Measurements from ENCODE around the gene NIN. TPM values are rescaled to one million over a fixed set of nuclear protein-coding genes. Genes with fewer than 3 reads are reported as not detected.

NIN gene
- total and polyA plus RNA-seq, 4 donors: 1.7 to 11.1 (median 4.0) TPM

- Histone ChIP-seq H3K9me3 (ENCODE audit: control insufficient read depth in 4 of 4, low read length in 3 of 4) (no peaks in the 10 kb centered on the region), H3K36me3 (ENCODE audit: control insufficient read depth in 4 of 4, insufficient read depth in 3 of 4, low read depth in 1 of 4, low read length in 3 of 4) (peaks cover 3 to 18% (median 13%) of the 10 kb centered on the region in 4 donors), H3K27ac (ENCODE audit: low read depth in 1 of 2, low read length in 2 of 2) (no peak overlapping the region), H3K4me3 (ENCODE audit: low read depth in 1 of 3, low read length in 3 of 3) (no peak overlapping the region), H3K4me1 (ENCODE audit: control insufficient read depth in 4 of 4, insufficient read depth in 4 of 4, low read length in 3 of 4) (peaks cover 0 to 2% (median 0%) of the 10 kb centered on the region in 4 donors), H3K9ac (ENCODE audit: low read depth in 1 of 2, low read length in 2 of 2) (no peak overlapping the region), H3K27me3 (ENCODE audit: control insufficient read depth in 4 of 4, insufficient read depth in 4 of 4, low read length in 3 of 4) (no peaks in the 10 kb centered on the region)
- DNase-seq (ENCODE audit: low spot score): no peak
- TF ChIP-seq SP1 (IDR thresholded peaks at IDR 0.05) (no peak), RAD21 (IDR thresholded peaks at IDR 0.05) (no peak), JUND (IDR thresholded peaks at IDR 0.05) (no peak), CTCF (IDR thresholded peaks at IDR 0.05; ENCODE audit: low read depth, low read length, missing input control) (no peak), REST (IDR thresholded peaks at IDR 0.05) (no peak), MAX (IDR thresholded peaks at IDR 0.05) (no peak), HNF4A (conservative IDR thresholded peaks at IDR 0.05) (no peak), RXRA (IDR thresholded peaks at IDR 0.05) (no peak), HNF4G (IDR thresholded peaks at IDR 0.05) (no peak), FOXA2 (IDR thresholded peaks at IDR 0.05) (no peak), NR2F2 (IDR thresholded peaks at IDR 0.05) (no peak), YY1 (IDR thresholded peaks at IDR 0.05) (no peak), FOXA1 (IDR thresholded peaks at IDR 0.05) (no peak), TAF1 (conservative IDR thresholded peaks at IDR 0.05) (no peak), GABPA (IDR thresholded peaks at IDR 0.05 in 1 of 2, conservative IDR thresholded peaks at IDR 0.05 in 1 of 2) (no peak), EGR1 (IDR thresholded peaks at IDR 0.05; ENCODE audit: low read depth in 2 of 2) (no peak)
- TF ChIP-seq, protein P1, sequence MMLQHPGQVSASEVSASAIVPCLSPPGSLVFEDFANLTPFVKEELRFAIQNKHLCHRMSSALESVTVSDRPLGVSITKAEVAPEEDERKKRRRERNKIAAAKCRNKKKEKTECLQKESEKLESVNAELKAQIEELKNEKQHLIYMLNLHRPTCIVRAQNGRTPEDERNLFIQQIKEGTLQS (IDR thresholded peaks at IDR 0.05): no peak
- TF ChIP-seq, protein P2, sequence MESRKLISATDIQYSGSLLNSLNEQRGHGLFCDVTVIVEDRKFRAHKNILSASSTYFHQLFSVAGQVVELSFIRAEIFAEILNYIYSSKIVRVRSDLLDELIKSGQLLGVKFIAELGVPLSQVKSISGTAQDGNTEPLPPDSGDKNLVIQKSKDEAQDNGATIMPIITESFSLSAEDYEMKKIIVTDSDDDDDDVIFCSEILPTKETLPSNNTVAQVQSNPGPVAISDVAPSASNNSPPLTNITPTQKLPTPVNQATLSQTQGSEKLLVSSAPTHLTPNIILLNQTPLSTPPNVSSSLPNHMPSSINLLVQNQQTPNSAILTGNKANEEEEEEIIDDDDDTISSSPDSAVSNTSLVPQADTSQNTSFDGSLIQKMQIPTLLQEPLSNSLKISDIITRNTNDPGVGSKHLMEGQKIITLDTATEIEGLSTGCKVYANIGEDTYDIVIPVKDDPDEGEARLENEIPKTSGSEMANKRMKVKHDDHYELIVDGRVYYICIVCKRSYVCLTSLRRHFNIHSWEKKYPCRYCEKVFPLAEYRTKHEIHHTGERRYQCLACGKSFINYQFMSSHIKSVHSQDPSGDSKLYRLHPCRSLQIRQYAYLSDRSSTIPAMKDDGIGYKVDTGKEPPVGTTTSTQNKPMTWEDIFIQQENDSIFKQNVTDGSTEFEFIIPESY (IDR thresholded peaks at IDR 0.05): no peak
- 95% methylated on average over 5 of the region's 5 CpGs for WGBS
Observed at GRCh38 chr14:50758945-50759344, 72.0 kb downstream of the NIN start.

All from liver (tissue), 9 donors.